Prostate gland (tissue), 2 donors: ENCODE results near the gene APOBEC2. TPM values are rescaled to one million over a fixed set of nuclear protein-coding genes. Genes with fewer than 3 reads are reported as not detected.

ENCODE experiments used
- DNase-seq: peaks from one replicate; pipeline ENCODE4 v3.0.0-alpha.2; 2019; ENCODE audit warnings: low spot score
- H3K27ac ChIP-seq, 2 donors: fragments of 200-600 bp; sonication (generic); 2 replicates each; pipeline ENCODE4 v1.5.1; 2017 to 2019
- H3K27me3 ChIP-seq: fragments of 200-600 bp; sonication (generic); replicated peaks from 2 replicates; pipeline ENCODE4 v1.5.1; 2019; ENCODE audit not compliant: insufficient read depth
- H3K36me3 ChIP-seq, 2 donors: fragments of 200-600 bp; sonication (generic); 1 replicate in 1 of 2; 2 replicates in 1 of 2; pipeline versions ENCODE4 v1.5.1 to v1.8.1; 2017 to 2019
- H3K4me1 ChIP-seq: fragments of 200-600 bp; sonication (generic); replicated peaks from 2 replicates; pipeline ENCODE4 v1.5.1; 2019
- H3K4me3 ChIP-seq, 2 donors: fragments of 200-600 bp; sonication (generic); 2 replicates each; pipeline ENCODE4 v1.5.1; 2017 to 2019
- H3K9me3 ChIP-seq: fragments of 200-600 bp; sonication (generic); 2 replicates; pipeline ENCODE4 v1.5.1; 2017
- POLR2A ChIP-seq: fragments of 450-650 bp; IDR thresholded peaks from one replicate; pipeline ENCODE4 v1.6.1; 2016; ENCODE audit warnings: antibody characterized with exemption, mild to moderate bottlenecking
- POLR2AphosphoS5 ChIP-seq: sonication (generic); formaldehyde crosslinking; IDR thresholded peaks from one replicate; pipeline ENCODE4 v1.6.1; 2017; ENCODE audit warnings: antibody characterized with exemption
- WGBS: methylation state at CpG from one replicate; pipeline ENCODE4 v1.1.5; 2018; 5-methylcytosine and 5-hydroxymethylcytosine counted together
- intact Hi-C: fragments of 100-400 bp; cut with DNase I; formaldehyde crosslinking; loops from one replicate; pipeline ENCODE4 v1.14.2; 2022
- total RNA-seq, 2 donors: library from RNA; depleted of rRNA; stranded (reverse); fragments of >200 nt; gene quantifications; one replicate each; pipeline ENCODE4 v1.1.0, GENCODE V29; 2016
- TF ChIP-seq, protein P1 (sequence below), 4 experiments: fragments of 200-600 bp in 2 of 4; fragments of 450-650 bp in 2 of 4; sonication (generic) in 2 of 4; IDR thresholded peaks; 1 replicate in 3 of 4; 2 replicates in 1 of 4; pipeline ENCODE4 v1.5.1; 2016 to 2019; ENCODE audit warnings: antibody characterized with exemption in 4 of 4, mild to moderate bottlenecking in 2 of 4, moderate library complexity in 2 of 4

APOBEC2 gene
- total RNA-seq, 2 donors from 2014 or later, result 2.0 TPM; not detected in 1

- intact Hi-C loops, result loop anchor here (5.0 to 10.0 kb wide), 2 partner anchors 133 to 1046 kb away; no protein-coding TSS in a partner anchor
- DNase-seq, result peak; percentile 76
- no peak for TF ChIP-seq POLR2A
- TF ChIP-seq POLR2AphosphoS5, result peak; percentile 48
- TF ChIP-seq, protein P1, sequence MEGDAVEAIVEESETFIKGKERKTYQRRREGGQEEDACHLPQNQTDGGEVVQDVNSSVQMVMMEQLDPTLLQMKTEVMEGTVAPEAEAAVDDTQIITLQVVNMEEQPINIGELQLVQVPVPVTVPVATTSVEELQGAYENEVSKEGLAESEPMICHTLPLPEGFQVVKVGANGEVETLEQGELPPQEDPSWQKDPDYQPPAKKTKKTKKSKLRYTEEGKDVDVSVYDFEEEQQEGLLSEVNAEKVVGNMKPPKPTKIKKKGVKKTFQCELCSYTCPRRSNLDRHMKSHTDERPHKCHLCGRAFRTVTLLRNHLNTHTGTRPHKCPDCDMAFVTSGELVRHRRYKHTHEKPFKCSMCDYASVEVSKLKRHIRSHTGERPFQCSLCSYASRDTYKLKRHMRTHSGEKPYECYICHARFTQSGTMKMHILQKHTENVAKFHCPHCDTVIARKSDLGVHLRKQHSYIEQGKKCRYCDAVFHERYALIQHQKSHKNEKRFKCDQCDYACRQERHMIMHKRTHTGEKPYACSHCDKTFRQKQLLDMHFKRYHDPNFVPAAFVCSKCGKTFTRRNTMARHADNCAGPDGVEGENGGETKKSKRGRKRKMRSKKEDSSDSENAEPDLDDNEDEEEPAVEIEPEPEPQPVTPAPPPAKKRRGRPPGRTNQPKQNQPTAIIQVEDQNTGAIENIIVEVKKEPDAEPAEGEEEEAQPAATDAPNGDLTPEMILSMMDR (IDR thresholded peaks at IDR 0.05), result peak; percentile 91 to 99 (median 96)
- no peaks in the 10 kb centered on the region for H3K9me3 ChIP-seq
- no peaks in the 10 kb centered on the region for H3K4me1 ChIP-seq
- WGBS, result 3% methylated on average over 37 of the region's 45 CpGs
- H3K4me3 ChIP-seq, result peak overlapping the region; percentile 33 to 41
- no peaks in the 10 kb centered on the region for H3K36me3 ChIP-seq
- no peaks in the 10 kb centered on the region for H3K27me3 ChIP-seq
- H3K27ac ChIP-seq, result peak overlapping the region; percentile 70 to 75
These were observed 25.0 kb upstream of the APOBEC2 start for GRCh38 chr6:41027799-41028560.

DNA sequence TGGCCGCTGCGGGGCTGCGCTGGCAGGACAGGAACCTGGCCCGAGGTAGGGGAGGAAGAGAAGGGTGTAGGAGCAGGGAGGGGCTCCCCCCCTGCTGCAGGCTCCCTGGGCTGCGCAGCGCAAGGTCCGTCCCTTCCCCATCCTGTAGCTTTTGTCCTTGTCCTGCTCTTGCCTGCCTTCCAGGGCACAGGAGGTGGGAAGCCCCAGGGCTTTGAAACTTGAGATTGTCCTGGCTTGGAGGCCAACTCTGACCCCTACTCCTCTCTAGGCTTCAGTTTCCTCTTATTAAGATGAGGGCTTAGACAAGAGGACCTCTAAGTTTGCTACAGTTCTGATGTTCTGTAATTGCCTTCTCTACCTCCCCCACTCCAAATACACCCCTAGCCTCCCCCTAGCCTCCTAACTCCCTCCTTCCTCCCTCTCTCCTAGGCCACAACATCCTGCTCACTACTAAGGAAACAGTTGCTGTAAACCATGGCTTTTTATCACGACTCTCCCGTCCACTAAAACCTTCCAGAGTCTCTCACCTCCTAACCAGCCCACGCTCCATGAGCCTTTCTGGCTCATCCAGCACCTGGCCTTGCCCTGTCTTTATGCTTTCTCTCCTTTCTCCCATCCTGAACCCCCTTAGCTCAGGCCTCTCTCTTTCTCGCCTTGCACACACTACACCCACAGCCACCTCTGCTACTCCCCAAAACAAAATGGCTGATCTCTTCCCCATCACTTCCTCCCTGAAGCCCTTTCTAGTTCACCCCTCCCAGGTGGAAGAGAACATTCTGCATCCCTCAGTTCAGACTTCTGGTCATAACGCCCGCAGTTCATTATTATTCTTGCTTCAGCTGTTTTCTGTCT lies 24.2 kb upstream of the APOBEC2 start:
- intact Hi-C loops, result loop anchor here (5.0 to 10.0 kb wide), 2 partner anchors 134 to 1046 kb away; no protein-coding TSS in a partner anchor
- Histone ChIP-seq H3K9me3 (no peaks in the 10 kb centered on the region), H3K4me1 (no peaks in the 10 kb centered on the region), H3K27me3 (no peaks in the 10 kb centered on the region), H3K36me3 (no peaks in the 10 kb centered on the region), H3K4me3 (peak overlapping the region; percentile 33 to 41), H3K27ac (peak overlapping the region; percentile 70 to 75)
- no peak for TF ChIP-seq POLR2A
- TF ChIP-seq, protein P1 (IDR thresholded peaks at IDR 0.05), result no peak
- no peak for TF ChIP-seq POLR2AphosphoS5
- 41% methylated on average over 12 of the region's 13 CpGs for WGBS
- DNase-seq, result no peak

GRCh38 chr6:41032830-41033229 lies 20.2 kb upstream of the APOBEC2 start:
- H3K27ac ChIP-seq, result no peak overlapping the region

GRCh38 chr6:41033776-41034175 lies 19.2 kb upstream of the APOBEC2 start:
- H3K27ac ChIP-seq, result no peak overlapping the region
- H3K4me3 ChIP-seq, result no peak overlapping the region
- H3K36me3 ChIP-seq, result no peaks in the 10 kb centered on the region
- H3K27me3 ChIP-seq, result no peaks in the 10 kb centered on the region
- TF ChIP-seq POLR2A, result no peak
- no peak for TF ChIP-seq POLR2AphosphoS5
- TF ChIP-seq, protein P1 (IDR thresholded peaks at IDR 0.05), result no peak
- H3K4me1 ChIP-seq, result no peaks in the 10 kb centered on the region
- intact Hi-C loops, result no loop called here
- no peak for DNase-seq
- H3K9me3 ChIP-seq, result no peaks in the 10 kb centered on the region
- WGBS, result 85% methylated on average over 13 of the region's 13 CpGs

More at GRCh38 chr6:41032830-41033229, 20.2 kb upstream of the APOBEC2 start:
- Histone ChIP-seq H3K36me3 (no peaks in the 10 kb centered on the region), H3K4me3 (no peak overlapping the region), H3K27me3 (no peaks in the 10 kb centered on the region), H3K4me1 (no peaks in the 10 kb centered on the region), H3K9me3 (no peaks in the 10 kb centered on the region)
- intact Hi-C loops, result no loop called here
- 96% methylated on average over 15 of the region's 15 CpGs for WGBS
- no peak for DNase-seq
- TF ChIP-seq POLR2A (no peak), POLR2AphosphoS5 (no peak)
- TF ChIP-seq, protein P1 (IDR thresholded peaks at IDR 0.05), result no peak
